HG03521 (cell line): ENCODE measurements around the gene THEMIS2.

Source experiments
- ATAC-seq: cut with Tn5 transposase; IDR thresholded peaks from one replicate; pipeline ENCODE4 v1.9.1; 2021; ENCODE audit warnings: mild to moderate bottlenecking, moderate library complexity; ENCODE audit not compliant: unreplicated experiment

THEMIS2 gene

GRCh38 chr1:27885114-27885528 is 12.8 kb downstream of the THEMIS2 start:
- ATAC-seq = no peak

DNA sequence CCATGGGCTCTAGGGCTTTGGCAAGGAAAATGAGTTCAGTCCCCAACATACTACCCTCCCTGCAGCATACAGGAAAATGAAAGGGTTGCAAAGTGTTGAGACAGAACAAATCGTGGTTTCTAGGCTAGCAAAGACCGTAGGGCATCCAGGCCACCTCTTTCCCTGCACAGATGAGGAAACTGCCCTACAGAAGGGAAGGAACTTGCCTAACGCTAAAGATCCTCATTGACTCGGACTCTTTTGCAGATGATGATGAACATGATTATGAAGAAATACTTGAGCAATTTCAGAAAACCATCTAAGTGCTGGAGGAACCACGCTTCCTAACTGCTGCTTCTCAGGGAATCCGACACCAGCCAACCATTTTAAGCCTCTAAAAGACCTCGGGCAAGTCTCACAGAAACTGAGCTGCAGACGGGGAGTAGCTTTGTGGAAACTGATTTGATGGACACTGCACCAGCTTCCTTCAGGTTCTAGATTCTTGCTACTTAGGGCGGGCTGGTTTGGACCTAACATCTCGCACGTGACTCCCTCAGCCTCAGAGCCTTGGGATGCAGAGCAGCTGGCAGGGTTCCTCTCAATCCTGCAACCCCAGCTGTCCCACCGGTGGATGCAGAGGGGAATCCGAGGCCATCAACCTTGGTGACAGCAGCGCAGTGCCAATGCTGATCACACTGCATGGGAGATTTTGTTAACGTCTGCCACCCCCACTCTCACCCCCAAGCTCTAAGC is 13.4 kb downstream of the THEMIS2 start:
- no peak for ATAC-seq

DNA sequence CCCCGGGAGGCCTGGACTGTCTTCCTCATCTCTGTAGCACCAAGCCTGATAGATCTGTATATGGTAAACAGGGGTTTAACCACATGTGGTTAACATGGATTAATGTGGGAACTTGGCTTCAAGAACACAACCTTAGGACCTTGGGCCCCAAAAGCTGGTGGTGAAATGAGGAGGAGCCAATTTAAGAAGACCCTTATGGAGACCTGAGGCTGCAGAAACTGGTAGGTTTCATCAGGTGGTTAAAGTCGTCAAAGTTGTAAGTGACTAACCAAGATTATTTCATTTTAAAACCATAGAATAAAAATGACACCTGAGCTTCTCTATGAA is 14.0 kb downstream of the THEMIS2 start:
- no peak for ATAC-seq

- no peak for ATAC-seq
Observed at GRCh38 chr1:27886744-27887143, 14.4 kb downstream of the THEMIS2 start.

GRCh38 chr1:27887215-27888021 is 15.1 kb downstream of the THEMIS2 start:
- no peak for ATAC-seq

GRCh38 chr1:27889506-27889905 is 17.2 kb downstream of the THEMIS2 start:
- ATAC-seq = no peak

DNA sequence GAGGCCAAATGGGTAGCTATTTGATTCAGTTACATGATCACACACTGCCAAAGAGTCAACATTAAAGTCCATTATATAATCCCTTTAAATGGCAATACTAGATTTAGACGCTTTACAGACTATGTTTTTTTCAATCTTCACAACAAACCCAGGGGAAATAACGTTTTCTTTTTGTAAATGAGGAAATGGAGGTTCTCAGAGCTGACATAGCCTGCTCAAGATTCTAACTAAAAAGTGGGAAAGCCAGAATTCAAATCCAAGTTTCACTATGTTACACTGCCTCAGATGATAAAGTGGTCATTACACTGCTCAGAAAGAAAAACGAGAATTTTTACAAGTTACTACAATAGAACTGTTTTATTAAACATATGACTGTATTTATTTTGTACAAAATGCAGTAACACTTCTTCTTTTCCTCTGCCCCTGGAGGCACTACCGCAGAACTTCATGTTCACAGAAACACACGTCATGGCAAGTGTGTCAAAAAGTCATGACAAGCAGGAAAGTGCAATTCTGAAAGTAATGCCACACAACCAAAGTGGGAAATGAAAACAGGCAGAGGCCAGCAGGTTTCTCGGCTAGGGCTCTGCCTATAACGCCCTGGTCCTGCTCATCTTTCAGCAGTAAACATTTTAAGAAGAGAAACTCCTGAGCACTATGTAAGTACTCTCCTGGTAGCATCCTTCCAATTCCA is 19.0 kb downstream of the THEMIS2 start:
- ATAC-seq = no peak

DNA sequence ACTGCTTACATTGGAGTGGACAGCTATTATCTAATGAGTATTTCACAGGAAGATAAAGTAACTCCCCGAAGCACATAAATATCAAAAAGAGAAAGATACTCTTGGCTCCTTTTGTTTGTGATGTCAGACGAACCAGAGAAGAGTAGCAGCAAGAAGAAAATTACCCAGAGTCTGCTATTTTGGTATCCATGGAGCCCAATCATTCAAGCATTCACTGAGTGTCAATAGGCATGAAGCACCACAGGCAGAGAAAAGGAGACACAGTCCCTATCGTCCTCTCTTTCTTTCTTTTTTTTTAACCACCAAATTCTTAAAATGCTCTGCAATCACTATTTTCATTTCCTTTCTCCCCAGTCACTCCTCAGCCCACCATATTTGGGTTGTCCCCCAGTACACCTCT is 22.2 kb downstream of the THEMIS2 start:
- ATAC-seq = no peak

DNA sequence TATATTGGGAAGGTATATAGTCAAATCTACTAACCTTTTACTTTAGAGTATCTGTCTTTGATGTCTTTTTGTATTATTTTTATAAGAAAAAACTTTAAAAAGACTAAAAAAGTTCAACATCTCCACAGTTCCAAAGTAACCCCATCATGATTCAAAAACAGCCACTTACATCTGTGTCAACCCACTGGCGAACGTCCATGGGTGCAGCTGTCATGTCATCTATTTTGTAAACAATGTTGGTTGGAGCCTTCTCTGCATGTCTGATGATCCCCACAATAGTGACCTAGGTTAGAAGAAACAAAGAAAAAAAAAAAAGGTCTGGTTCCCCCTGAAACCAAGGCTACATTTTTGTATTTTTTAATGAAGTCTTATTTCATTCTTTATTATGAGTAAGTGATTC is 34.4 kb downstream of the THEMIS2 start:
- no peak for ATAC-seq

GRCh38 chr1:27912429-27912828 is 40.1 kb downstream of the THEMIS2 start:
- ATAC-seq = no peak

DNA sequence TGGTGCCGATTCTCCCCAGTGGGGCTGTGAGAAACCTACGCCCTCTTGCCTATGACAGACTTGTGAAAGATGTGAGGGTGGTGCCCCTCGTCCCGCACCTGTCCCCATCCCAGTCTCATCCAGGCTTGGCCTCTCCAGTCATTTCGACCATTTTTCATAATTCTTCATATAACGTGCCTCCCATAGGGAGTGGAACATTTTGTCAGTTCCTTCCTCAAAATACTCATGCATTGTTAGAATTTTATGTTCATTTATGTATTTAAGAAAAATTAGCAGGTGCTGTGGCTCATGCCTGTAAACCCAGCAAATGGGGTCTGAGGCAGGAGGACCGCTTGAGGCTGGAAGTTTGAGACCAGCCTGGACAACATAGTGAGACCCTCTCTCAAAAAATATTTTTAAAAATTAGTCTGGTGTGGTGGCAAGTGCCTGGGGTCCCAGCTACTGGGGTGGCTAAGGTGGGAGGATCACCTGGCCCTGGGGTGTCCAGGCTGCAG is 42.8 kb downstream of the THEMIS2 start:
- ATAC-seq = no peak

DNA sequence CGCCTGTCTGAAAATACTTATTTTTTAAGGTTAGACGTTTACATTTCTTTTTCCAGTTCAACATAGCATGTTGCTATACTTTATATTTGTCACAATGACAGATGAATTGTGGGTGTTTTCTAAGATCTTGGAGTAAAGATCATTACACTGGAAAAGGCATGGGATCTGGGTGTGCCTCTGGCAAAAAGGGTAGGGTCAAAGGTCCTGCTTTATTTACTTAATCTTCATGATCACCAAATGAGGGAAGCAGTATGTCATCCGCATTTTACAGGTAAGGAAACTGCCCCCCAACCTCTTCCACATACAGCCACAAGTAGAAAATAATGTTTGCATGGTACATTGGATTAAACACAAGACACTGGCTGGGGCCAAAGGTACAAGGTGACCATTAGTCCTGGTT is 49.9 kb downstream of the THEMIS2 start:
- no peak for ATAC-seq

DNA sequence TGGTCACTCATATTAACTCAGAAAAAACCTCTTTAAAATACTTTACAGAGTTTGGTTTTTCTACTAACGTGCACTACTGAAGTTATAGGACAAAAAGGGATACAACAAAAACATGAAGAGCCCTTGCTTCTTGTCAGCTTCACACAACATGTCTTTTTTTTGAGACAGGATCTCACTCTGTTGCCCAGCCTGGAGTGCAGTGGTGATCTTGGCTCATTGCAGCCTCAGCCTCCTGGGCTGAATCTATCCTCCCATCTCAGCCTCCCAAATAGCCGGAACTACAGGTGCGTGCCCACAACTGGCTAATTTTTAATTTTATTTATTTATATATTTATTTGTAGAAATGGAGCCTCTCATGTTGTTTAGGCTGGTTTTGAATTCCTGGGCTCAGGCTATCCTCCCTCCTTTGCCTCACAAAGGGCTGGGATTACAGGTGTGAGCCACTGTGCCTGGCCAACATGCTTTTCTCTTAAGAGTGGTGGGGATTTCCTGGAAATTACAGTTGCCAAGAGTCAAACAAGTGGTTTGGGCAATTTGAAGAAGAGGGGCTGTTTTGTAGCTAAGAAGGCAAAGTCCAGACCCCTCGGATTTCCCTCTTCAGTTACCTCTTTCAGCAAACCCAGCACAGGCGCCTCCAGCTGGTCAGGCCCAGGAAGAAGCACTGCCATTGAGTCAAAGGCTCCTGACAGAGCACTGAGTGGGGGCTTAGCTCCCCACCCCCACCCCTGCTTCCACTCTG is 56.0 kb downstream of the THEMIS2 start:
- ATAC-seq = no peak

GRCh38 chr1:27931184-27931583 is 58.8 kb downstream of the THEMIS2 start:
- no peak for ATAC-seq

- no peak for ATAC-seq
Observed at GRCh38 chr1:27931759-27932158, 59.4 kb downstream of the THEMIS2 start.

DNA sequence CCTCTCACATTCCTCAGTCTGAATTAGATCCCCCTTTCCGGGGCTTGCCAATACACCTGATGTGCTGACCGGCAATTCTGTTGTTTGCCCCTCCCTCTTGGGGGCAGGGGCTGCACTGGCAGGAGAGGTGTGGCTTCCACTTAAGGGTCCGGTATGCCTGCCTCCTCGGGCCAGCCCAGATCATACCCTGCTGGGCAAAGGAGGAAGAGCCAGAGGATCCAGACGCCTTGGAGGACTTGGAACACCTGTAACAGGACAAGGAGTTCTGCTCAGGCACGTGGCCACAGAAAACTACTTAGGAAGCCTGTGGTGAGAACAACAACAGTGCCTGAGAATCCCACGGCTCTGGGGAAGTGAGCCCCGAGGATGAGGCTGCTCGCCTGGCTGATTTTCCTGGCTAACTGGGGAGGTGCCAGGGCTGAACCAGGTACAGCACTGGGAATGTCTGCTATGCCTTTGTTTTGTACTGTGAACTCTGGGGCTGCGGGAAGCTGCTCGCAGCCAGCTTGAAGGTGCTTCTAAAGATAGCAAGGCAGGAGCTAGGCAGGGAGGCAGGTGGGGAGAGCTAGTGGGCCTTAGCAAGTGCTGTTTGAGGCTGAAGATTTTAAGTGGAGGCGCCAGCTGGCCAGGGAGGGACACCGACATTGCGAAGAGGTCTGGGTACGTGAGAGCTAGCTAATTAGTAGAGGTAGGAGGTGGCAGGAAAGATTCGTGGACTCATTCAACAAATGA is 62.6 kb downstream of the THEMIS2 start, which contains the start of gene SMPDL3B:
TSS of gene SMPDL3B (plus strand) at position 183 of the 732 bp plus-strand sequence. CDS start at position 367, 184 bp downstream.
- no peak for ATAC-seq

DNA sequence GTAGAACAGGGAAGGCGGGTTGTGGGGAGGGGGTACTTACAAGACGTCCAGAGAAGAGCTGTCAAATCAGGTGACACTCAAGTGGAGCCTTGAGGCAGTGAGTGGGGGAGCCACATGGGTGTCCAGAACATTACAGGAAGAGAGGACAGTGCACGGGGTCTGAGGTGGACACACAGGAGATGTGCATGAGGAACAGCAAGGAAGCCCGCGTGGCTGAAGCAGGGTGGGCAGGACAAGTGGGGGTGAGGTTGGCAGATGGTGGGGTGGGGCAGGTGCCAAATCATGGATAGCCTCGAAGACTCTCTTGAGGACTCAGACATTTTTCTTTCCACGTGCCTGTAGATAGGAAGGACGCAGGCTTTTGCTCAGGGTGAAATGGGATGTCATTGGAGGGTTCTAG is 63.4 kb downstream of the THEMIS2 start:
- ATAC-seq = no peak
